H1 (cell line): ENCODE measurements around the gene LRRC45. TPM values are rescaled to one million over a fixed set of nuclear protein-coding genes. Genes with fewer than 3 reads are reported as not detected.

ENCODE experiments used
- CTCF ChIA-PET: fragments of 300-600 bp; sonication (Branson Sonifier 250); formaldehyde crosslinking; loops from one replicate; lab custom pipeline; 2021; ENCODE audit not compliant: partially characterized antibody; lab: Charles Lee
- POLR2A ChIA-PET: fragments of 300-600 bp; sonication (Branson Sonifier 250); formaldehyde crosslinking; loops from one replicate; lab custom pipeline; 2021; ENCODE audit warnings: inconsistent platforms; ENCODE audit not compliant: partially characterized antibody; lab: Charles Lee
- DNase-seq, 2 experiments: peaks; one replicate each; pipeline versions ENCODE4 v3.0.0 to v3.0.0-alpha.2; 2010 to 2022; ENCODE audit warnings: low spot score in 2 of 2, low read depth in 1 of 2, mixed read lengths in 1 of 2
- FAIRE-seq: peaks from 2 replicates; lab custom pipeline; 2011; peaks lifted over from hg19 to GRCh38; lab: Jason Lieb, UNC
- H2AFZ ChIP-seq: 2 replicates; pipeline ENCODE4 v1.8.1; 2012; ENCODE audit warnings: low read length, inconsistent platforms
- H2AK5ac ChIP-seq: 2 replicates; pipeline ENCODE4 v1.6.1; 2013; ENCODE audit warnings: low read depth, low read length
- H2BK120ac ChIP-seq: replicated peaks from 2 replicates; pipeline ENCODE3; 2013; ENCODE audit warnings: low read depth, low read length, inconsistent platforms
- H2BK12ac ChIP-seq: 2 replicates; pipeline ENCODE4 v1.6.1; 2013; ENCODE audit warnings: low read depth, low read length
- H2BK15ac ChIP-seq: 2 replicates; pipeline ENCODE4 v1.6.1; 2013; ENCODE audit warnings: low read length
- H2BK20ac ChIP-seq: 2 replicates; pipeline ENCODE4 v1.6.1; 2013; ENCODE audit warnings: low read length
- H2BK5ac ChIP-seq: 2 replicates; pipeline ENCODE4 v1.6.1; 2013; ENCODE audit warnings: low read depth, low read length
- H3K14ac ChIP-seq: 2 replicates; pipeline ENCODE4 v1.6.1; 2013; ENCODE audit warnings: inconsistent platforms; ENCODE audit not compliant: insufficient read length
- H3K18ac ChIP-seq: 2 replicates; pipeline ENCODE4 v1.6.1; 2013; ENCODE audit warnings: low read length; ENCODE audit errors: extremely low read depth
- H3K23ac ChIP-seq: 2 replicates; pipeline ENCODE4 v1.6.1; 2013; ENCODE audit warnings: inconsistent platforms; ENCODE audit not compliant: insufficient read length
- H3K23me2 ChIP-seq: 2 replicates; pipeline ENCODE4 v1.6.1; 2013; ENCODE audit warnings: low read depth, low read length
- H3K27ac ChIP-seq: 2 replicates; pipeline ENCODE4 v1.6.1; 2011; ENCODE audit warnings: low read depth, low read length, inconsistent platforms
- H3K27me3 ChIP-seq, 4 experiments: replicated peaks in 1 of 4; 1 replicate in 1 of 4; 2 replicates in 3 of 4; pipeline versions ENCODE4 v1.6.1 to v1.8.1; 2011 to 2013; ENCODE audit warnings: low read length in 3 of 4, mild to moderate bottlenecking in 3 of 4, inconsistent platforms in 2 of 4, mixed read lengths in 2 of 4, moderate library complexity in 1 of 4; ENCODE audit not compliant: control insufficient read depth in 3 of 4, insufficient read depth in 3 of 4; ENCODE audit errors: extremely low read depth in 1 of 4
- H3K36me3 ChIP-seq, 4 experiments: 2 replicates each; pipeline versions ENCODE4 v1.6.1 to v1.8.1; 2011 to 2013; ENCODE audit warnings: mild to moderate bottlenecking in 4 of 4, low read length in 3 of 4, moderate library complexity in 2 of 4, control low read depth in 1 of 4, inconsistent platforms in 1 of 4; ENCODE audit not compliant: insufficient read depth in 4 of 4, control insufficient read depth in 2 of 4
- H3K4ac ChIP-seq: replicated peaks from 2 replicates; pipeline ENCODE3; 2013; ENCODE audit warnings: low read length, low read depth, mixed read lengths, inconsistent platforms; ENCODE audit not compliant: insufficient read length
- H3K4me1 ChIP-seq, 4 experiments: replicated peaks in 1 of 4; 1 replicate in 1 of 4; 2 replicates in 3 of 4; pipeline versions ENCODE4 v1.6.1 to v1.8.1; 2011 to 2013; ENCODE audit warnings: low read length in 3 of 4, inconsistent platforms in 2 of 4, mixed read lengths in 1 of 4; ENCODE audit not compliant: insufficient read depth in 4 of 4, control insufficient read depth in 3 of 4
- H3K4me2 ChIP-seq, 2 experiments: 2 replicates each; pipeline versions ENCODE4 v1.6.1 to v1.8.1; 2011 to 2013; ENCODE audit warnings: low read depth in 2 of 2, low read length in 2 of 2, control low read depth in 1 of 2, inconsistent platforms in 1 of 2, mild to moderate bottlenecking in 1 of 2; ENCODE audit not compliant: insufficient read depth in 1 of 2
- H3K4me3 ChIP-seq, 4 experiments: fragments of 200-600, 300-600 bp in 1 of 4; sonication (generic), shearing (Covaris generic), sonication (Bioruptor Twin) in 1 of 4; 2 replicates each; pipeline versions ENCODE4 v1.5.1 to v1.8.1; 2011 to 2016; ENCODE audit warnings: low read length in 4 of 4, low read depth in 3 of 4, control low read depth in 2 of 4, inconsistent platforms in 2 of 4, mild to moderate bottlenecking in 2 of 4, mixed read lengths in 1 of 4, moderate library complexity in 1 of 4; ENCODE audit not compliant: insufficient read depth in 2 of 4; ENCODE audit errors: extremely low read depth in 1 of 4
- H3K56ac ChIP-seq: replicated peaks from 2 replicates; pipeline ENCODE3; 2013; ENCODE audit warnings: low read depth, mild to moderate bottlenecking, mixed read lengths, low read length, inconsistent platforms; ENCODE audit not compliant: insufficient read length
- H3K79me1 ChIP-seq: 2 replicates; pipeline ENCODE4 v1.6.1; 2013; ENCODE audit warnings: low read depth, low read length, control low read depth
- H3K79me2 ChIP-seq, 2 experiments: 2 replicates each; pipeline versions ENCODE4 v1.6.1 to v1.8.1; 2012 to 2013; ENCODE audit warnings: low read length in 2 of 2, mild to moderate bottlenecking in 2 of 2, inconsistent platforms in 1 of 2; ENCODE audit not compliant: insufficient read depth in 2 of 2, control insufficient read depth in 1 of 2
- H3K9ac ChIP-seq, 4 experiments: replicated peaks in 1 of 4; 1 replicate in 1 of 4; 2 replicates in 3 of 4; pipeline versions ENCODE4 v1.6.1 to v1.8.1; 2011 to 2013; ENCODE audit warnings: low read depth in 3 of 4, low read length in 3 of 4, control low read depth in 2 of 4, mild to moderate bottlenecking in 2 of 4, moderate library complexity in 2 of 4, inconsistent platforms in 1 of 4; ENCODE audit errors: extremely low read depth in 1 of 4
- H3K9me3 ChIP-seq, 2 experiments: 2 replicates each; pipeline versions ENCODE4 v1.6.1 to v1.8.1; 2012 to 2013; ENCODE audit warnings: mild to moderate bottlenecking in 2 of 2, moderate library complexity in 2 of 2, control low read depth in 1 of 2, inconsistent platforms in 1 of 2, low read depth in 1 of 2, low read length in 1 of 2, mixed read lengths in 1 of 2; ENCODE audit not compliant: insufficient read depth in 2 of 2
- H4K20me1 ChIP-seq, 2 experiments: replicated peaks in 1 of 2; 2 replicates each; pipeline versions ENCODE3 to v1.8.1; 2011 to 2013; ENCODE audit warnings: inconsistent platforms in 2 of 2, low read length in 2 of 2, mild to moderate bottlenecking in 1 of 2; ENCODE audit not compliant: insufficient read depth in 2 of 2, control insufficient read depth in 1 of 2
- H4K5ac ChIP-seq: 2 replicates; pipeline ENCODE4 v1.6.1; 2013; ENCODE audit warnings: low read length, low read depth, mixed read lengths, inconsistent platforms; ENCODE audit not compliant: insufficient read length
- H4K8ac ChIP-seq: 2 replicates; pipeline ENCODE4 v1.8.0; 2013; ENCODE audit warnings: mild to moderate bottlenecking, moderate library complexity, low read length, inconsistent platforms; ENCODE audit not compliant: insufficient read depth; ENCODE audit errors: extremely low read depth
- H4K91ac ChIP-seq: replicated peaks from 2 replicates; pipeline ENCODE3; 2013; ENCODE audit warnings: low read length, mixed read lengths, inconsistent platforms; ENCODE audit not compliant: insufficient read length
- E2F6 ChIP-seq: IDR thresholded peaks from 2 replicates; pipeline ENCODE4 v1.6.1; 2012; ENCODE audit warnings: inconsistent platforms
- EP300 ChIP-seq, 2 experiments: IDR thresholded peaks; 1 replicate in 1 of 2; 2 replicates in 1 of 2; pipeline ENCODE4 v1.6.1; 2011 to 2012; ENCODE audit warnings: low read depth in 2 of 2, low read length in 2 of 2, mild to moderate bottlenecking in 2 of 2, borderline replicate concordance in 1 of 2, inconsistent platforms in 1 of 2, moderate library complexity in 1 of 2
- KDM4A ChIP-seq: IDR thresholded peaks from one replicate; pipeline ENCODE4 v1.7.1; 2012; ENCODE audit warnings: low read depth, mild to moderate bottlenecking, moderate library complexity, low read length, inconsistent platforms; ENCODE audit not compliant: severe bottlenecking
- NANOG ChIP-seq: IDR thresholded peaks from 2 replicates; pipeline ENCODE4 v1.6.1; 2011; ENCODE audit warnings: low read length, low read depth, mild to moderate bottlenecking, inconsistent platforms; ENCODE audit not compliant: insufficient read depth, poor library complexity, severe bottlenecking
- SAP30 ChIP-seq: fragments of 300-600 bp; sonication (generic); IDR thresholded peaks from 2 replicates; pipeline ENCODE4 v1.7.1; 2012; ENCODE audit warnings: low read length, moderate library complexity, mild to moderate bottlenecking, inconsistent platforms; ENCODE audit not compliant: insufficient read depth, insufficient replicate concordance
- WGBS, 2 experiments: shearing (Covaris generic) in 1 of 2; methylation state at CpG; one replicate each; pipeline versions ENCODE4 v1.1.6 to v1.1.7; 2013 to 2015; ENCODE audit warnings: low lambda C conversion rate in 2 of 2, mixed read lengths in 2 of 2, inconsistent platforms in 1 of 2, low coverage in 1 of 2, missing lambda C conversion rate in 1 of 2; ENCODE audit not compliant: insufficient replicate concordance in 2 of 2, insufficient coverage in 1 of 2, insufficient read length in 1 of 2; ENCODE audit errors: extremely low coverage in 1 of 2, missing lambda C conversion rate in 1 of 2; 5-methylcytosine and 5-hydroxymethylcytosine counted together
- polyA plus RNA-seq, 7 experiments: library from polyadenylated mRNA; depleted of rRNA in 3 of 7; stranded (reverse) in 5 of 7; unstranded in 2 of 7; fragments of >200 nt in 5 of 7; fragments of 200-250 nt in 2 of 7; gene quantifications; 1 replicate in 5 of 7; 2 replicates in 1 of 7; 4 replicates in 1 of 7; pipeline versions ENCODE4 v1.2.1 to v1.2.3, GENCODE V29; 2011 to 2013; ENCODE audit warnings: missing spikeins in 2 of 7, mixed read lengths in 2 of 7
- total RNA-seq: library from RNA; stranded (reverse); fragmentation: NEBNext Ultra II Directional; extraction: Animal tissue kit (Norgen Biotek cat#: 25700); gene quantifications from 2 replicates; pipeline ENCODE4 v1.2.1, GENCODE V29; 2021
- TF ChIP-seq, protein P1 (sequence below): IDR thresholded peaks from 2 replicates; pipeline ENCODE4 v1.6.1; 2012; ENCODE audit warnings: inconsistent platforms

LRRC45 gene
- total and polyA plus RNA-seq, 2 of the 8 experiments (the other 6 are each of a cell fraction or from before 2014, with no cell fraction given) = 11.5 to 29.0 TPM

- WGBS, 2 experiments = 8% methylated on average over 28 of the region's 59 CpGs; no CpG with 5 or more reads in 1 of the 2 experiments
- Histone ChIP-seq H2BK20ac (no peak overlapping the region), H3K56ac (peak overlapping the region; percentile 79), H3K9ac (peak overlapping the region in 3 of 4 experiments; percentile 48 to 69 (median 53); a peak in 4 of 7 replicates), H4K91ac (peak overlapping the region; percentile 89), H3K27me3 (no peaks in the 10 kb centered on the region), H2AFZ (no peak overlapping the region), H2BK15ac (no peak overlapping the region), H2BK120ac (peak overlapping the region; percentile 10), H3K4me3 (peak overlapping the region; percentile 56 to 79 (median 59)), H2BK12ac (0 out of 2 replicates have a peak overlapping the region, but pooled peaks have one; percentile 17), H3K23ac (no peak overlapping the region), H4K8ac (peak overlapping the region; percentile 80), H3K4me1 (peaks cover 0 to 13% (median 7%) of the 10 kb centered on the region in 4 experiments; a peak in 5 of 7 replicates), H3K79me2 (peaks cover 0 to 2% of the 10 kb centered on the region in 2 experiments; a peak in 1 of 4 replicates), H3K18ac (peak overlapping the region; percentile 71), H3K27ac (no peak overlapping the region), H3K14ac (no peak overlapping the region), H3K23me2 (peaks cover 11% of the 10 kb centered on the region; the same call in 1 of the 2 replicates), H3K36me3 (no peaks in the 10 kb centered on the region; a peak in 2 of 8 replicates), H3K9me3 (no peaks in the 10 kb centered on the region), H4K5ac (peak overlapping the region; percentile 21), H4K20me1 (peaks cover 2 to 19% of the 10 kb centered on the region in 2 experiments), H3K4ac (peak overlapping the region; percentile 97), H2AK5ac (peak overlapping the region; percentile 41; the same call in 1 of the 2 replicates), H2BK5ac (0 out of 2 replicates have a peak overlapping the region, but pooled peaks have one; percentile 44), H3K79me1 (peaks cover 3% of the 10 kb centered on the region; the same call in 1 of the 2 replicates), H3K4me2 (peak overlapping the region; percentile 80 to 94)
- FAIRE-seq = no peak
- POLR2A ChIA-PET = interaction anchor here (0.9 to 4.9 kb wide), 12 partner anchors 9 to 162 kb away, joined by 3 to 38 read pairs (median 10); partner anchors contain the start of genes CENPX, FASN, GPS1 and LRRC45
- TF ChIP-seq EP300 (IDR thresholded peaks at IDR 0.05; ENCODE audit: borderline replicate concordance in 1 of 2, low read depth in 2 of 2, low read length in 2 of 2) (no peak), NANOG (no peak), E2F6 (0 out of 2 replicates have a peak, but pooled peaks have one; percentile 28), KDM4A (peak; percentile 73), SAP30 (peak; percentile 60)
- TF ChIP-seq, protein P1, sequence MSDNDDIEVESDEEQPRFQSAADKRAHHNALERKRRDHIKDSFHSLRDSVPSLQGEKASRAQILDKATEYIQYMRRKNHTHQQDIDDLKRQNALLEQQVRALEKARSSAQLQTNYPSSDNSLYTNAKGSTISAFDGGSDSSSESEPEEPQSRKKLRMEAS = peak; percentile 86
- CTCF ChIA-PET = interaction anchor here (0.6 to 1.6 kb wide), 6 partner anchors 10 to 177 kb away, joined by 3 to 7 read pairs (median 3); partner anchors contain the start of genes CENPX and DUS1L
- peak in 1 of 2 experiments; percentile 85 for DNase-seq
These were observed 9.0 kb downstream of the LRRC45 start for GRCh38 chr17:82031885-82032627.
